Right hindlimb (tissue), 1 donor: ENCODE measurements around the gene MCF2L.
"Not testable (repeated sequence)": the region's sequence is repeated elsewhere in the genome, so short reads cannot be mapped to it uniquely, and the experiment has no call there.

Experiments
- DNase-seq: peaks from one replicate; pipeline ENCODE4 v3.0.0-alpha.2; 2018

The MCF2L gene

DNA sequence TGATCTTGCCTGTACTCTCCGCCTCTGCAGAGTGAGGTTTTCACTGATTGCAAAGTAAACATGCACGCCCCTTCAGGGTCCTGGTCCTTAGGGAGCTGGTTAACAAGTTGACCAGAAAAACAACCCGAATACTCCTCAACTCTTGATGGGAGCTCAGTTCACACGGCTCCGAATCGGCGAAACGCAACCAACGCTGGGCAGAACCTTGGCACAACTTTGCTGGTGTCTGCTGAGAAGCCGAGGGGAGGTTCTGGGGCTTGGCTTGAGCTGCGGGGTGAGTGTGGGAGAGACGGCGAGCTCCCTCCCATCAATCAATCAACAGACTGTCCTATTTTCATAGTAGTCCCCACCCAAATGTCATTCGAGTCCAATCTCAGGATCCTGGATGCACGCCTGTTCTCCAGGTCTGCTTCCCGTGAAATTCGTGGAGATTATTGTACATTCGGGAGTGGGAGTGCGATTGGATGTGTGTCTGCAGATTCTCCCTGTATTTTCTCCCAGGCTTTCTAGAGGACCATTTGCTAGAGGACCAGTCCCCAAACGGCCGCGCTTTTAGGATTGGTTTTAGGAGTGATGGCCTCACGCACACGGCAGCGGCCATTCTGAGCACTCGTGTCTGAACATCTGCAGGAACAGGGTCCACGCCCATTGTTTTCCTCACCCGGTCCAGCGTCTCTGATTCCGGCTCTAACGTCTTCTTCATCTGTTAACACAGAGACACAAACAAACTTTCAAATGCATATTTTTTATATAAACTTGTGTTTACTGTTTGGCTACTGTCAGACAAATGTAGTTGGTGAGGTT is 85.0 kb downstream of the MCF2L start:
- no peak for DNase-seq

DNA sequence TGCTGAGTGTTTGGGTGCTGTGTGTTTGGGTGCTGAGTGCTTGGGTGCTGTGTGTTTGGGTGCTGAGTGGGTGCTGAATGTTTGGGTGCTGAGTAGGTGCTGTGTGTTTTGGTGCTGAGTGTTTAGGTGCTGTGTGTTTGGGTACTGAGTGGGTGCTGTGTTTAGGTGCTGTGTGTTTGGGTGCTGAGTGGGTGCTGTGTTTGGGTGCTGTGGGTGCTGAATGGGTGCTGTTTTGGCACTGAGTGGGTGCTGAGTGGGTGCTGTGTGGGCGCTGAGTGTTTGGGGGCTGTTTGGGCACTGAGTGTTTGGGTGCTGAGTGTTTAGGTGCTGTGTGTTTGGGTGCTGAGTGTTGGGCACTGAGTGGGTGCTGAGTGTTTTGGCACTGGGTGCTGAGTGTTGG is 88.1 kb downstream of the MCF2L start:
- no peak for DNase-seq

DNA sequence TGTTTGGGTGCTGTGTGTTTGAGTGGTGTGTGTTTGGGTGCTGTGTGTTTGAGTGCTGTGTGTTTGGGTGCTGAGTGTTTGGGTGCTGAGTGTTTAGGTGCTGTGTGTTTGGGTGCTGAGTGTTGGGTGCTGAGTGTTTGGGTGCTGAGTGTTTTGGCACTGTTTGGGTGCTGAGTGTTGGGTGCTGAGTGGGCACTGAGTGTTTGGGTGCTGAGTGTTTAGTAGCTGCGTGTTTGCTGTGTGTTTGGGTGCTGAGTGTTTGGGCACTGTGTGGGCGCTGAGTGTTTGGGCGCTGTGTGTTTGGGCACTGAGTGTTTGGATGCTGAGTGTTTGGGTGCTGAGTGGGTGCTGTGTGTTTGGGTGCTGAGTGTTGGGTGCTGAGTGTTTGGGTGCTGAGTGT is 88.5 kb downstream of the MCF2L start:
- DNase-seq = not testable (repeated sequence)

DNA sequence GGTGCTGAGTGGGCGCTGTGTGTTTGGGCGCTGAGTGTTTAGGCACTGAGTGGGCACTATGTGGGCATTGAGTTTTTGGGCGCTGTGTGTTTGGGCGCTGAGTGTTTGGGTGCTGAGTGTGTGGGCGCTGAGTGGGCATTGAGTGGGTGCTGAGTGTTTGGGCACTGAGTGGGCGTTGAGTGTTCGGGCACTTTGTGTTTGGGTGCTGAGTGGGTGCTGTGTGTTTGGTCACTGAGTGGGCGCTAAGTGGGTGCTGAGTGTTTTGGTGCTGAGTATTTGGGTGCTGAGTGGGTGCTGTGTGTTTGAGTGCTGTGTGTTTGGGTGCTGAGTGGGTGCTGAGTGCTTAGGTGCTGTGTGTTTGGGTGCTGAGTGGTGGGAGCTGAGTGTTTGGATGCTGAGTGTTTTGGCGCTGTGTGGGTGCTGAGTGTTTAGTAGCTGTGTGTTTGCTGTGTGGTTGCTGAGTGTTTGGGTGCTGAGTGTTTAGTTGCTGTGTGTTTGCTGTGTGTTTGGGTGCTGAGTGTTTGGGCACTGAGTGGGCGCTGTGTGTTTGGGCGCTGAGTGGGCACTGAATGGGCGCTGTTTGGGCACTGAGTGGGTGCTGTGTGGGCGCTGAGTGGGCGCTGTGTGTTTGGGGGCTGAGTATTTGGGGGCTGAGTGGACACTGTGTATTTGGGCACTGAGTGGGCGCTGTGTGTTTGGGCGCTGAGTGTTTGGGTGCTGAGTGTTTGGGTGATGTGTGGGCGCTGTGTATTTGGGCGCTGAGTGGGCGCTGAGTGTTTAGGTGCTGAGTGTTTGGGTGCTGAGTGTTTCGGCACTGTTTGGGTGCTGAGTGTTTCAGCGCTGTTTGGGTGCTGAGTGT is 89.3 kb downstream of the MCF2L start:
- DNase-seq = no peak

DNA sequence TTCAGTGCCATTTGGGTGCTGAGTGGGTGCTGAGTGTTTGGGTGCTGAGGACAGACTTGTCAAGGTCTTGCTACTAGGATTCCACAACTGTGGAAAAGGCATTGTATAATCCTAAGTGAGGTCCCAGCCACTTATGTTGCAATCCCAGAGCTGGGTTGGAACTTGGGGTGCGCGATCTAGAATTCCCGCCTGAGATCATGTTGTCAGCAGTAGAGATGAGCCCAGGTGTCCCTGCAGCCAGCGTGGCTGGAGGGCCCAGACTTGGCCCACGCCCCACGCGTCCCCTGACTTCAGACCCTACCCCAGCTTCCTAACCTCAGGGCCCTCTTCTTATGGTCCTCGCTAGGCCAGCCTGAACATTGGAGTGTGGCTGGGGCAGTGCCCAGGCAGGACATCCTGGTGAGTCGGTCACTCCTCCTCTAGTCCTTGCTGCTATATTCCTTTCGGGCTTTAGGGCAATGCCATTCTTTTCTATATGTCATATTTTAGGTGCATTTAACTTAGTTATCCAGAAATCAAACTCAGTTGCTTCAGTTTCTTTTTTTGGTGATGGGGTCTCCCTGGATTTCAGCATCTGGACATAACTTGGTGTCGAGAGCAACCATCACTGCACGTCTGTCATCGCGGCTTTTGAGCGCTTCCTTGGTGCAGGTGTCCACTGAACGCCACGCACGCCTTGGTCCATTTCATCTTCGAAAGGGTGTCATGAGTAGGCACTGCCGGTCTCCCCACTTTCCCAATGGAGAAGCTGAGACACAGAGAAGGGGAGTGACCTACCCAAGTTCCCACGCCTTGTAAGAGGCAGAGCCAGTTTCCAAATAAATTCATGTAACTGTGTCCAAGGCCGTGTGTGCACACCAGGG is 90.2 kb downstream of the MCF2L start:
- no peak for DNase-seq

DNA sequence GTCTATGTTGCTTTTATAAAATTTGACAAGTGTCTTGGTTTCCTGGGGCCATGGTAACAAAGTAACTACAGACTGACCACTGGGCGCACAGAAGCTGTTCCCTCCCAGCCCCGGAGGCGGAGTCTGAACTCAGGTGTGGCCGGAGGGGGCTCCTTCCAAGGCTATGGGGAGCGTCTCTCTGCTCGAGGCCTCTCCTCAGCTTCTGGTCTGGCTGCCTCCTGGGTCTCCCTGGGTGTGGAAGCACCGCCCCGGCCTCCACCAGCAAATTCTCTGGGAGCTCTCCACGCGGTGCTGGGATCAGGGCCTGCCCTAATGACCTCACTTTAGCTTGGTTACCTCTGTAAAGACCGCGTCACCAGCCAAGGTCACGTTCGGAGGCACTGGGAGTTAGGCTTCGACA is 90.9 kb downstream of the MCF2L start:
- DNase-seq = no peak

DNA sequence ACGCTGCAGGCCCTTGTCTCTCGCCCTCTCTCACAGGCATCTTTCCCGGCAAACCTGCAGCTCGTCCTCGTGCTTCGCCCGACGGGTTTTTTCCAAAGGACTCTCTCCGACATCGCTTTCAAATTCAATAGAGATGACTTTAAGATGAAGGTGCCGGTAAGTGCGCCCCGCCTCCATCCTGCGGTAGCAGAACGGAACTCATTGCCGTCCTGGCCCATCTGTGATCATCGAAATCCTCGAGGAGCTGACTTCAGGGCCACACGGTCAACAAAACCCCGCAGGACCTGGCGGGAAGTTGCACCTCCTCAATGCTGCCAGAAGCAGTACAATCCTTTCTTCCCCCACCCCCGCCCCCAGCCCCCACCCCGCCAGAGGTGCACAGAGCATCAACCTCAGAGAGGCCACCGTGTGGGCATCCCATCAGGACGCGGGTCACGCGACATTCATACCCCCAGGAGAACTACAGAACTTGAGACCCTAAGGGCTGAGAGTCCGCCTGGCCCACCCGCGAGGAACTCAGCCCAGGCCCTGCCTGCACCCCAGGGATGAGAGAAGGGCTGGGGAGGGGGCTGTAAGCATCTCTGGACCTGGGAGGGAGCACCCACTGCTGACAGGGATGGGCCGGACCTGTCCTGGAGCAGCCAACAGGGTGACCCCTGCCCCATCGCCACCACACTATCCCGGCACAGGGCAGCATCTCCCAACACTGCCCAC is 91.7 kb downstream of the MCF2L start:
- DNase-seq = no peak

DNA sequence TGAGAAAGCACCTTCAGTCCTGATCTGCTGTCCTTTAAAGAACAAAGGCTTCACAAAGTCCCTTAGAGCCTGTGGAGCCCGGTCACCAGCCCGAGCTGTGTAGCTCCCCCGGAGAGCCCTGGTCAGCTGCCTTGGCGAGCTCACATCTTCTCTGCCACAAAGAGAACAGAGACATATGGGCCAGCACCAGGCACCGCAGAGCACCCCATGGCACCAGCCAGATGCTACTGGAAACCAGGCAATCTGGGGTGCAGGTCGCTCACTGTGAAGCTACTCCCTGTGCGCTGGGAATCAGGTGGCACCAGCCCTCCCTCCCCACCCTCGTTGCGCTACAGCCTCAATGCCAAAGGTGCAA is 92.2 kb downstream of the MCF2L start:
- no peak for DNase-seq

DNA sequence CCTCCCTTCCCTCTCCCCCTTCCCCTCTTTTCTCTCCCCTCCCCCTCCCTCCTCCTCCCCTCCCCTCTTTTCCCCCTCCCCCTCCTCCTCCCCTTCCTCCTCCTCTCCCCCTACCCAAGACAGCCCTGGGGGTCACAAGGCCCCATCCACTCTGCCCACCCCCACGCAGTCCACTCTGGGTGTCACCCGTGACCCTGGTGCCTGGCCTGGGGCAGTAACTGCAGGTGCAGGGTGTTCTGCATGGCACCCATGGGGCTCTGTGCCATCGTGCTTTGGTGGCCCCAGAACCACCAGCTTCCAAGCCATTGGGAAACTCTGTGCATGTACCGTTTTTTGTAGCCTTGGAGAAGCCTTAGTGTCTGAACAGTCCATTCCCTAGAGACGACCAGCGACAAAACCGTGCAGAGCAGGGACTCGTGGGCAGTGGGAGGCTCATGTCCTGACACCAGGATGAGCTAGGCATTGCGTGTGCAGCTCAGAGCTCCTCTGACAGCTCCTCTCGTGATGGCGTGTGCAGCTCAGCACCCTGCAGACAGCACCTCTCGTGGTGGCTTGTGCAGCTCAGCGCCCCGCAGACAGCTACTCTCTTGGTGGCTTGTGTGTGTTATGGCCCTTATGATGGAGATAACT is 92.9 kb downstream of the MCF2L start:
- no peak for DNase-seq

DNA sequence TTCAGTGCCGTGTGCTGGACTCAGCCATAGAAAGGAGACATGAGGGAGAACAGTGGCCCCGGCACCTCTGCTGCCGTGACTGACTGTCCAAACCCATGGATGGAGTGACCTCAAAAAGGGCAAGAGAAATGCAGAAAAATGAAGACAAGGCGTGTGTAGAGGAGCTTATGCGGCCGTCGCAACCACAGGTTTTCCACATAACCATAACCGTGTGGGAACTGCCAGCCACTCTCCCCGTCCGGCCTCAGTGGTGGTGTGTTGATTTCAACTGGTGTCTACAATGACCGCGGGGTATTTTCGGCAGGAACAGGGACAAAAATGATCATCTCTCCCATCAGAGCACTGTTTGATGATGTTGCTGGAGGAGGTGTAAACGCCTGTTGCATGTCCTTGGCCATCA is 93.7 kb downstream of the MCF2L start:
- no peak for DNase-seq

DNA sequence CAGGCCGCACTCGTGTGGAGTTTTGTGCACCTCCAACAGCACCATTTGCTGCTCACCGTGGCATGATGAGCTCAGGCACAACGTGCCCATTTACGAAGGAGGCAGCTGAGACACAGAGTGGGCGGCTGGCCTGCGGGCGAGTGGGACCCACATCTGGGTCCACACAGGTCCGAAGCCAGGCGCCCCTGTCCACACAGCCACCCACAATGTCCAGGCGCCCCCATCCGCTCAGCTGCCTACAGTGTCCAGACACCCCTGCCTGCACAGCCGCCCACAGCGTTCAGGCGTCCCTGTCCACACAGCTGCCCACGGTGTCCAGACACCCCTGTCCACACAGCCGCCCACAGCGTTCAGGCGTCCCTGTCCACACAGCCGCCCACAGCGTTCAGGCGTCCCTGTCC is 94.1 kb downstream of the MCF2L start:
- DNase-seq = no peak

DNA sequence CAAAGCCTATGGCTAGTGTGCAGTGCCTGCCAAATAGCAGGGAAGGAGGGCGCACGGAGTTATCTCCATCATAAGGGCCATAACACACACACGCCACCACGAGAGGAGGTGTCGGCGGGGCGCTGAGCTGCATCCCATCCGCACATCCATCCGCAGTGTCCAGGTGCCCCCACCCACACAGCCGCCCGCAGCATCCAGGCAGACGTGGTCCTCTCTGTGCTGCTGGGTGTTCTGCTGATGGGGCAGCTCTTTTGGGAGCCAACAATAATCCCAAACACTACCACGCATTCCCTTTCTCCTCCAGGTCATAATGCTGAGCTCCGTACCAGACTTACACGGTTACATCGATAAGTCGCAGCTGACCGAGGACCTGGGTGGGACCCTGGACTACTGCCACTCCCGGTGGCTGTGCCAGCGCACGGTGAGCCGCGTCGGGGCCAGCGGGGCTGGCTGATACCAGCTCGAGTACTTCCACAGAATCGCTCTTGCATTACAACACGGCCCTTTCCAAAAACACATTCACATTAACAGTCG is 95.1 kb downstream of the MCF2L start:
- DNase-seq = peak; percentile 48

DNA sequence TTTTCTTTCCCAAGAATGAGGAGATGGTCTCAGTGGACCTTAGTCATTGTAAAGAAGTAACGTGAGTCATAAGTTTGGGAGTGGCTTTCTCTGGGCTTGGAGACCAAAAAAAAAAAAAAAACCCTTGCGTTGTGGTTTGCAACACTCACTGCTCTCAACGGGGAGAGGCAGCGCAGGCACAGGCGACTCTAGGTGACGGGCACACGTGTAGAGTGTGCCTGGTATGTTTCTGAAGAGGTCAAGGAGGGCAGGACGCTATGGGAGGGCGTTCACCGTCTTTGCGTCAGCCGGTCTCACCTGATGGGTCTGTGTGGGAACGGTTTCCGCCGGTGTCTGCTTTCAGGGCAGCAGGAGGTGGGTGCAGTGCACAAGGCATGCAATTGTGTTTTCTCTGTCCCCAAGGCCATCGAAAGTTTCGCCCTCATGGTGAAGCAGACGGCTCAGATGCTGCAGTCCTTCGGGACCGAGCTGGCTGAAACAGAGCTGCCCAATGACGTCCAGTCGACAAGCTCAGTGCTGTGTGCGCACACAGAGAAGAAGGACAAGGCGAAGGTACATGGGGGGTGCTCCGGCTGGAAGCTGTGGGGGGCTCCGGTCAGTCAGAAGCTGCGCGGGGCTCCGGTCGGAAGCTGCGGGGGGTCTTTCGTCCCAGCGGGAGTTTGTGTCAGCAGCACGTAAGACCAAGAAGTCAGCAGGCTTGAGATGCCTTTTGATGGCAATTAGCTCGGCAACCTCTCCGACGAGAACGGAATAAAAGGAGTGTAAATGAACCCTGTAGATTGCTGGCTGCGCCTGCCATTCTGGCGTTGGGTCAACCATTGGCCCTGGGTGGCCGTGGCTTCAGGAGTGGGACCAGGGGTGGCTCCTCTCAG is 95.8 kb downstream of the MCF2L start:
- no peak for DNase-seq

DNA sequence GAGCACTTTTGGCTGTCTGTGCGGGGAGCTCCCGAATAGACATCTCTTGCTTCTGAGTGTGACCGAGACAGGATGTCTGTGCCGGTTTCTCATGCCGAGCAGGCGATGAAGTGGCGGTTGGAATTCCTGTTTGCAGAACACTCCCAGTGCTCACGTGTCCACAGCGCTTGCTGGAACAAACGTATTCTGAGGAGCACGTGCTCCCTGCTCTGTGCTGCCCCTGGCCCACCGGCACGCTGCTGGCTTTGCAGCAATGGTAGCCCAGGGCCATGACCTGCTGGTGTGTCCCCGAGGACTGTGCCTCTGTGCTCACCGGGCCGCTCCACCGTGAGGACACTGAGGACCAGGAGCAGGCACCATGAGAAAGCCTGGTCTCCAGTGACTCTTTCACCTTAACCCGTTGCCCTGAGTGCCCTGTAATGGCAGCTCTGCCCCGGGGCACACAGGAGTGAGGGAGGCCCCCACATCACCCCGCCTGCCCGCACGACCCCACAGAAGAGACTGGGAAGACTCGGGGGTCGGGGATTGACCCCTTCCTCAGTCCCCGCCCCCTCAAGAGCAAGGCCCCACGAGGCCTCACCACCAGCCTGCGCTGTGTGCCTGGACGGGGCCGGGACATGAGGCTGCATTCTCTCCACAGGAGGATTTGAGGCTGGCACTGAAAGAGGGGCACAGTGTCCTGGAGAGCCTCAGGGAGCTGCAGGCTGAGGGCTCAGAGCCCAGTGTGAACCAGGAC is 96.6 kb downstream of the MCF2L start:
- no peak for DNase-seq

DNA sequence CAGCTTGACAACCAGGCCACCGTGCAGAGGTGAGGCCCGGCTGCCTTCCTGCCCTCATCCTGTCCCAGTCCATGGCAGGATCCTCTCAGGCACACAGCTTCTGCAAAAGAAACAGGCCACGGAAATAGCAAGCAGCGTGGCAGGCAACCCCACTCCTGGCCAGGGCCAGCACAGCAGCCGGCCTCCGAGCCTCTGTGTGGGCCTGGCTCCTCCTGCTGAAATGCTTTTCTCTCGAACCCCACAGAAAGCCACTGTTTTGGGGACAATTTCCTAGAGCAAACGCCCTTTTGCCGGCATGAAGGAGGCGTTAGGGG is 97.1 kb downstream of the MCF2L start:
- no peak for DNase-seq

DNA sequence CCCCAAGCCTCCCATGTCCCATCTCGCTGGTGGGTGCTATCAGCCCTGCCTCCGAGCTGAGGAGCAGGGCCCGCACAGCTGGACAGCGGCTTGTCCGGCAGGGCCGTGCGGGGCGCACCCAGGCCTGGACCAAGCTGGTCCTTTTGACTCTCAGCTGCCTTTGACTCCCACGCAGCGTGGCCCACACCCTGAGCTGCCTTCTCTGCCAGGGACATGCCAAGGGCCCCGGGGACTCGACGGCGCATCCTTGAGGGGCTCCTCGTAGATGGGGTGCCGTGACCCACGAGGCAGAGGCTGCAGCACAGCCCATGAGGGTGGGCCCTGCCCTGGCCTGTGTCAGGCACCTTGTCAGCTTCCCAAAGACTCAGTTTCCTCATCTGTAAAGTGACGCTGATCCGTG is 97.7 kb downstream of the MCF2L start:
- DNase-seq = no peak

DNA sequence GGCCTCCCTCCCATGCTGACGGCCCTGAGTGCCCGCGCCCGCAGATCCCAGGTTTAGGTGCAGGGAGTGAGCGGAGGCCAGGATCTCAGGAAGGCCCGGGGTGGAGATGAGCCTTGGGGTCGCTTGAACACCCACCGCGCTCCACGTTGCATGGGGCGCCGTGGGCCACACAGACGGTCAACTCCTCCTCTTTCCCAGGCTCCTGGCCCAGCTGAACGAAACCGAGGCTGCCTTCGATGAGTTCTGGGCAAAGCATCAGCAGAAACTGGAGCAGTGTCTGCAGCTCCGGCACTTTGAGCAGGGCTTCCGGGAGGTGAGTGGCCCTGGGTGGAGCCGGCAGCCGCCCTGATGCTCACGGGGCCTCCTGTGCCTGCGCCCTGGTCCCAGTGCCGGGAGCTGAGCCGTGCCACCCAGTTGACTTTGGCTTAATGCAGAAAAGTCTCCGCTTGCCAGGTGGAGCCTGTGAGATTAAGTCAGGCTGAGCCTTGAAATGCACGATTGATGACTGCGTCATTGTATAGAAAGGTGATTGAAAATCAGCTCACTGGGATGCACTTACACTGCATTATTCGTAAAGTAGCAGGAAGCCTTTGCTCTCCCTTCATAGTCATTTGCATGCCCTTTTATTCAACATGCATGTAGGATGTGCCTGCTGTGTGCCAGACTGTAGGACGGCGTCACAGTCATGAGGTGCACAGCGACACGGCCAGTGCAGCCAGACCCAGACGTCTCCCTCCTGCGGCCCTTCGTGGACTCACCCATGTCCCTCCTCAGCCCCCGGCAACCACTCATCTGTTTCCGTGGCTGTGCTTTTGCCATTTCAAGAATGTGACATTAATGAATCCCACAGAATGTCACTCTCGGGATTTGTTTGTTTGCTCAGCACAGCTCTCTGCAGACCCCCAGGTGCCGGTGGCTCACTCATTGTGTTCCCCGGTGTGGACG is 101.1 kb downstream of the MCF2L start:
- DNase-seq = no peak

DNA sequence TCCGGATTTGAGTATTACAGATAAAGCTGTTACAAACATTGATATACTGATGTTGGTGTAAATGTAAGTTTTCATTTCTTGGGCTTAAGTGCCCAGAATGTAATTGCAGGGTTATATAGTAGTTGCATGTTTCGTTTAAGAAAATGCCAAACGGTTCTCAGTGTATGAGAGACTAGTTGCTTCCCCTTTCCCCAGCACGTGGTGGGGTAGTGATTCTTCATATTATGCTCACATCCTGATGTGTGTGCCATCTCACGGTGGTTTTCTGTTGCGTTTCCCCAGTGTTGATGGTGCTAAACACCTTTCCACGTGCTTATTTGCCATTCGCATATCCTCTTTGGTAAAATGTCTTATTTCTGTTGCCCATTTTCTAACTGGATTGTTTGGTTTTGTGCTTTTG is 101.8 kb downstream of the MCF2L start:
- no peak for DNase-seq

DNA sequence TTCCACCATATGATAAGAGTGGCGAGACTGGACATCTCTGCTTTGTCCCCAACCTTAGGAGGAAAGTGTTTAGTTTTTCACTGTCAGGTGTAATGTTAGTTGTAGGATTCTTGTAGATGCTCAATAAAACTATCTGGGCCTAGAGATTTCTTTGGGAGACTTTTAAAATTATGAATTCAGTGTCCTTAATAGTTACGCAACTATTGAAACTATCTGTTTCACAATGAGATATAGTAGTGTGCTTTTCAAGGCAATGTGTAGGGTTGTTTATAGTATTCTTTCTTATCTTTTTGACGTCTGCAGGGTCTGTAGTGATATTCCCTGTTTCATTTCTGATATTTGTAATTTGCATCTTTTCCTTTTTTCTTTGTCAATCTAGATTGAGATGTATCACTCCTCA is 103.4 kb downstream of the MCF2L start:
- DNase-seq = no peak
